ENCODE results near the gene CILP.

CILP gene

DNA sequence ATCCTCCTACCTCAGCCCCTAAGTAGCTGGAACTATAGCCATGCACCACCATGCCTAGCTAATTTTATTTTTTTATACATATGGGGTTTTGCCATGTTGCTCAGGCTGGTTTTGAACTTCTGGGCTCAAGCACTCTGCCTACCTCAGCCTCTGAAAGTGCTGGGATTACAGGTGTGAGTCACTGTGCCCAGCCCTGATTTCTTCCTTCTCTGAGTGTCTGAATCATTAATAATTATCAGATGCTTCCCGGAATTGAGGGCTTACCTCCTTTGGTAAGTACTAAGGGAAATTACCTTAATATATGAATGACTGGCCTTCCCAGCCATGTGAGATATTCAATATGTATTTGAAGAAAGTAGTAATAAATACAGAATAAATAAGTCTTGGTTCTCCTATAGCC is 33.4 kb downstream of the CILP start:
- Histone ChIP-seq H3K4me2 (no peak overlapping the region), H3K36me3 (ENCODE audit: insufficient read depth) (no peaks in the 10 kb centered on the region; the same call in 1 of the 2 replicates), H2AFZ (ENCODE audit: low read depth) (no peak overlapping the region), H3K27me3 (ENCODE audit: insufficient read depth, low read depth) (no peaks in the 10 kb centered on the region), H4K20me1 (ENCODE audit: insufficient read depth) (no peaks in the 10 kb centered on the region), H3K4me3 (IDR thresholded peaks at IDR 0.05; ENCODE audit: insufficient read depth, low read depth, low read length) (no peak overlapping the region), H3K4me1 (ENCODE audit: low read depth, poor library complexity, severe bottlenecking) (peaks cover 12% of the 10 kb centered on the region), H3K9ac (no peak overlapping the region), H3K79me2 (ENCODE audit: insufficient read depth, low read depth) (peaks cover 43% of the 10 kb centered on the region), H3K27ac (no peak overlapping the region)
- TF ChIP-seq, protein P1, sequence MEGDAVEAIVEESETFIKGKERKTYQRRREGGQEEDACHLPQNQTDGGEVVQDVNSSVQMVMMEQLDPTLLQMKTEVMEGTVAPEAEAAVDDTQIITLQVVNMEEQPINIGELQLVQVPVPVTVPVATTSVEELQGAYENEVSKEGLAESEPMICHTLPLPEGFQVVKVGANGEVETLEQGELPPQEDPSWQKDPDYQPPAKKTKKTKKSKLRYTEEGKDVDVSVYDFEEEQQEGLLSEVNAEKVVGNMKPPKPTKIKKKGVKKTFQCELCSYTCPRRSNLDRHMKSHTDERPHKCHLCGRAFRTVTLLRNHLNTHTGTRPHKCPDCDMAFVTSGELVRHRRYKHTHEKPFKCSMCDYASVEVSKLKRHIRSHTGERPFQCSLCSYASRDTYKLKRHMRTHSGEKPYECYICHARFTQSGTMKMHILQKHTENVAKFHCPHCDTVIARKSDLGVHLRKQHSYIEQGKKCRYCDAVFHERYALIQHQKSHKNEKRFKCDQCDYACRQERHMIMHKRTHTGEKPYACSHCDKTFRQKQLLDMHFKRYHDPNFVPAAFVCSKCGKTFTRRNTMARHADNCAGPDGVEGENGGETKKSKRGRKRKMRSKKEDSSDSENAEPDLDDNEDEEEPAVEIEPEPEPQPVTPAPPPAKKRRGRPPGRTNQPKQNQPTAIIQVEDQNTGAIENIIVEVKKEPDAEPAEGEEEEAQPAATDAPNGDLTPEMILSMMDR (conservative IDR thresholded peaks at IDR 0.05; ENCODE audit: low read depth, low read length), result no peak

- no peak overlapping the region for H3K27ac ChIP-seq
- H3K9ac ChIP-seq, result no peak overlapping the region
- H2AFZ ChIP-seq (ENCODE audit: low read depth), result no peak overlapping the region
- no peaks in the 10 kb centered on the region for H3K27me3 ChIP-seq (ENCODE audit: insufficient read depth, low read depth)
- TF ChIP-seq, protein P1 (conservative IDR thresholded peaks at IDR 0.05; ENCODE audit: low read depth, low read length), result no peak
- no peaks in the 10 kb centered on the region for H4K20me1 ChIP-seq (ENCODE audit: insufficient read depth)
- H3K4me1 ChIP-seq (ENCODE audit: low read depth, poor library complexity, severe bottlenecking), result no peaks in the 10 kb centered on the region
- H3K79me2 ChIP-seq (ENCODE audit: insufficient read depth, low read depth), result peaks cover 26% of the 10 kb centered on the region
- H3K36me3 ChIP-seq (ENCODE audit: insufficient read depth), result no peaks in the 10 kb centered on the region; the same call in 1 of the 2 replicates
- H3K4me2 ChIP-seq, result no peak overlapping the region
- no peak overlapping the region for H3K4me3 ChIP-seq (IDR thresholded peaks at IDR 0.05; ENCODE audit: insufficient read depth, low read depth, low read length)
These were observed 35.2 kb downstream of the CILP start for GRCh38 chr15:65176056-65176455.

- no peaks in the 10 kb centered on the region for H4K20me1 ChIP-seq (ENCODE audit: insufficient read depth)
- no peaks in the 10 kb centered on the region; the same call in 1 of the 2 replicates for H3K36me3 ChIP-seq (ENCODE audit: insufficient read depth)
- no peak overlapping the region for H3K9ac ChIP-seq
- H2AFZ ChIP-seq (ENCODE audit: low read depth), result no peak overlapping the region
- H3K4me3 ChIP-seq (IDR thresholded peaks at IDR 0.05; ENCODE audit: insufficient read depth, low read depth, low read length), result no peak overlapping the region
- no peaks in the 10 kb centered on the region for H3K27me3 ChIP-seq (ENCODE audit: insufficient read depth, low read depth)
- H3K79me2 ChIP-seq (ENCODE audit: insufficient read depth, low read depth), result peaks cover 21% of the 10 kb centered on the region
- no peak overlapping the region for H3K27ac ChIP-seq
- TF ChIP-seq, protein P1 (conservative IDR thresholded peaks at IDR 0.05; ENCODE audit: low read depth, low read length), result no peak
- H3K4me1 ChIP-seq (ENCODE audit: low read depth, poor library complexity, severe bottlenecking), result no peaks in the 10 kb centered on the region
- no peak overlapping the region for H3K4me2 ChIP-seq
These were observed 35.8 kb downstream of the CILP start for GRCh38 chr15:65175511-65175910.

DNA sequence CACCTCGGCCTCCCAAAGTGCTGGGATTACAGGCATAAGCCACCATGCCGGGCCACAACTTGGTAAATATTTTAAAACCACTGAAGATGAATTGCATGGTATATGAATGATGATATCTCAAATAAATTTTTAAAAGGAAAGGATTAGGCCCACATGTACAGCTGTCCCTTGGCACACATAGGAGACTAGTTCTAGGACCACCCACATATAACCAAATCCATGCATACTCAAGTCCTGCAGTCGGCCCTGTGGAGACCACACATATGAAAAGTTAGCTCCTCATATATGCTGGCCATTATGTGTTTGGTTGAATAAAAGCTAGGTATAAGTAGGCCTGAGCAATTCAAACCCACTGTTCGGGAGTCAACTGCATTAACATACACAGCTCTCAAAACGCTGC is 36.8 kb downstream of the CILP start:
- H3K79me2 ChIP-seq (ENCODE audit: insufficient read depth, low read depth), result peaks cover 11% of the 10 kb centered on the region; the same call in 1 of the 2 replicates

More for the DNA sequence above, 36.8 kb downstream of the CILP start:
- H2AFZ ChIP-seq (ENCODE audit: low read depth), result no peak overlapping the region
- H3K9ac ChIP-seq, result no peak overlapping the region
- no peaks in the 10 kb centered on the region for H4K20me1 ChIP-seq (ENCODE audit: insufficient read depth)
- H3K27me3 ChIP-seq (ENCODE audit: insufficient read depth, low read depth), result no peaks in the 10 kb centered on the region
- no peak overlapping the region for H3K4me2 ChIP-seq
- H3K27ac ChIP-seq, result no peak overlapping the region
- H3K36me3 ChIP-seq (ENCODE audit: insufficient read depth), result no peaks in the 10 kb centered on the region; the same call in 1 of the 2 replicates
- no peak overlapping the region for H3K4me3 ChIP-seq (IDR thresholded peaks at IDR 0.05; ENCODE audit: insufficient read depth, low read depth, low read length)
- TF ChIP-seq, protein P1 (conservative IDR thresholded peaks at IDR 0.05; ENCODE audit: low read depth, low read length), result no peak
- H3K4me1 ChIP-seq (ENCODE audit: low read depth, poor library complexity, severe bottlenecking), result no peaks in the 10 kb centered on the region

All from KMS-11 (cell line).